ENCODE measurements around the gene PDE10A. TPM values are rescaled to one million over a fixed set of nuclear protein-coding genes. Genes with fewer than 3 reads are reported as not detected.

Gene PDE10A
- total RNA-seq (2021; fragmentation: NEBNext Ultra II Directional; extraction: Animal tissue kit (Norgen Biotek cat#: 25700)) = 2.4 and 2.6 TPM in 2 replicates
- polyA plus RNA-seq (2011; rRNA removed) = 1.1 TPM in 2 replicates
- 0.97 TPM for polyA plus RNA-seq (2011; cell fraction: cytosol; rRNA removed)
- 1.9 TPM for polyA plus RNA-seq (2011; cell fraction: nucleus; rRNA removed)
- 0.92 to 1.5 TPM (median 1.2 TPM) in 4 replicates for polyA plus RNA-seq (2012, experiment 1 of 2)
- polyA plus RNA-seq (2012, experiment 2 of 2) = 0.05 TPM
- polyA plus RNA-seq (2013, experiment 1 of 2) = 0.57 TPM
- polyA plus RNA-seq (2013, experiment 2 of 2) = 0.46 TPM
- polyA minus RNA-seq (2011; rRNA and poly(A)+ RNA removed) = 8.3 and 8.9 TPM in 2 replicates
- 4.6 TPM for polyA minus RNA-seq (2011; cell fraction: cytosol; rRNA and poly(A)+ RNA removed)
- polyA minus RNA-seq (2011; cell fraction: nucleus; rRNA and poly(A)+ RNA removed) = 13.7 TPM
- long read RNA-seq, experiment 1 = 0 reads
- long read RNA-seq, experiment 2, partial matches to known transcripts = 1 of 1 reads
- long read RNA-seq, experiment 2, other reads (novel, unspliced or antisense) = 0 of 1 reads

GRCh38 chr6:165662749-165663376, at the start of gene PDE10A:
Gene PDE10A, minus strand, starts transcription at chr6:165663241. Its CDS starts 430 bp downstream, at chr6:165662811.
- H2AFZ ChIP-seq (ENCODE audit: low read length) = 0 out of 2 replicates have a peak within 1 kb of the TSS, but pooled peaks have one; percentile 19
- H2BK20ac ChIP-seq (ENCODE audit: low read length) = no peak within 1 kb of the TSS
- no peaks in the 10 kb centered on the region for H3K79me1 ChIP-seq (ENCODE audit: low read depth, low read length)
- peak within 1 kb of the TSS; percentile 27; the same call in 1 of the 2 replicates for H3K18ac ChIP-seq (ENCODE audit: extremely low read depth, low read length)
- H3K79me2 ChIP-seq (ENCODE audit: control insufficient read depth in 1 of 2, insufficient read depth in 2 of 2, low read length in 2 of 2) = no peaks in the 10 kb centered on the region
- no peak within 1 kb of the TSS for H2AK5ac ChIP-seq (ENCODE audit: low read depth, low read length)
- peaks cover 11 to 26% (median 16%) of the 10 kb centered on the region in 4 experiments for H3K4me1 ChIP-seq (replicated peaks in 1 of 4; ENCODE audit: control insufficient read depth in 3 of 4, insufficient read depth in 4 of 4, low read length in 3 of 4)
- peaks cover 48 to 83% (median 67%) of the 10 kb centered on the region in 4 experiments for H3K27me3 ChIP-seq (replicated peaks in 1 of 4; ENCODE audit: control insufficient read depth in 3 of 4, extremely low read depth in 1 of 4, insufficient read depth in 3 of 4, low read length in 3 of 4)
- H2BK12ac ChIP-seq (ENCODE audit: low read depth, low read length) = peak within 1 kb of the TSS; percentile 85; the same call in 1 of the 2 replicates
- peak within 1 kb of the TSS; percentile 74 to 95 for H3K4me2 ChIP-seq (ENCODE audit: insufficient read depth in 1 of 2, low read depth in 2 of 2, low read length in 2 of 2)
- no peak within 1 kb of the TSS for H4K5ac ChIP-seq (ENCODE audit: insufficient read length, low read depth, low read length)
- peaks cover 0 to 2% of the 10 kb centered on the region in 2 experiments for H4K20me1 ChIP-seq (replicated peaks in 1 of 2; ENCODE audit: control insufficient read depth in 1 of 2, insufficient read depth in 2 of 2, low read length in 2 of 2)
- H4K91ac ChIP-seq (replicated peaks; ENCODE audit: insufficient read length, low read length) = no peak within 1 kb of the TSS
- no peaks in the 10 kb centered on the region for H3K9me3 ChIP-seq (ENCODE audit: insufficient read depth in 2 of 2, low read depth in 1 of 2, low read length in 1 of 2)
- DNase-seq (ENCODE audit: low read depth in 1 of 2, low spot score in 2 of 2) (peak in 1 of 2 experiments; percentile 74), FAIRE-seq (no peak)
- no peak within 1 kb of the TSS for H3K14ac ChIP-seq (ENCODE audit: insufficient read length)
- 0% methylated on average over 36 of the region's 80 CpGs; no CpG with 5 or more reads in 1 of the 2 experiments for WGBS, 2 experiments (ENCODE audit: extremely low coverage in 1 of 2, insufficient coverage in 1 of 2, insufficient read length in 1 of 2, insufficient replicate concordance in 2 of 2, low coverage in 1 of 2, low lambda C conversion rate in 2 of 2, missing lambda C conversion rate in 1 of 2)
- ChIA-PET POLR2A (ENCODE audit: partially characterized antibody) (interaction anchor here (1.0 to 1.1 kb wide), 2 partner anchors 27 to 34 kb away, joined by 3 to 4 read pairs; no protein-coding TSS in a partner anchor), CTCF (ENCODE audit: partially characterized antibody) (no interaction called here)
- H3K56ac ChIP-seq (replicated peaks; ENCODE audit: insufficient read length, low read depth, low read length) = no peak within 1 kb of the TSS
- no peak within 1 kb of the TSS; a peak in 1 of 7 replicates for H3K9ac ChIP-seq (replicated peaks in 1 of 4; ENCODE audit: extremely low read depth in 1 of 4, low read depth in 3 of 4, low read length in 3 of 4)
- H2BK5ac ChIP-seq (ENCODE audit: low read depth, low read length) = no peak within 1 kb of the TSS
- no peak within 1 kb of the TSS for H3K27ac ChIP-seq (ENCODE audit: low read depth, low read length)
- H3K4ac ChIP-seq (replicated peaks; ENCODE audit: insufficient read length, low read depth, low read length) = no peak within 1 kb of the TSS
- 0 out of 2 replicates have a peak within 1 kb of the TSS, but pooled peaks have one; percentile 81 for H2BK15ac ChIP-seq (ENCODE audit: low read length)
- peak within 1 kb of the TSS; percentile 60 for H4K8ac ChIP-seq (ENCODE audit: extremely low read depth, insufficient read depth, low read length)
- TF ChIP-seq PHF8 (conservative IDR thresholded peaks at IDR 0.05; ENCODE audit: low read depth, low read length) (0 out of 2 replicates have a peak, but pooled peaks have one; percentile 22), KDM4A (IDR thresholded peaks at IDR 0.05; ENCODE audit: low read depth, low read length, severe bottlenecking) (peak; percentile 87), SP1 (IDR thresholded peaks at IDR 0.05; ENCODE audit: low read depth, low read length) (no peak), CTBP2 (IDR thresholded peaks at IDR 0.05; ENCODE audit: borderline replicate concordance, insufficient read depth, insufficient read length, low read length) (peak; percentile 31), CREB1 (IDR thresholded peaks at IDR 0.05) (peak; percentile 66)
- no peak within 1 kb of the TSS for H3K23ac ChIP-seq (ENCODE audit: insufficient read length)
- peaks cover 29% of the 10 kb centered on the region; the same call in 1 of the 2 replicates for H3K23me2 ChIP-seq (ENCODE audit: low read depth, low read length)
- H3K4me3 ChIP-seq (ENCODE audit: extremely low read depth in 1 of 4, insufficient read depth in 2 of 4, low read depth in 3 of 4, low read length in 4 of 4) = peak within 1 kb of the TSS; percentile 37 to 75 (median 47)
- peaks cover 0 to 2% (median 0%) of the 10 kb centered on the region in 4 experiments; a peak in 1 of 8 replicates for H3K36me3 ChIP-seq (ENCODE audit: control insufficient read depth in 2 of 4, insufficient read depth in 4 of 4, low read length in 3 of 4)
- no peak within 1 kb of the TSS for H2BK120ac ChIP-seq (replicated peaks; ENCODE audit: low read depth, low read length)
